Measurements from ENCODE around the gene PRICKLE4.

PRICKLE4 gene

GRCh38 chr6:41736186-41736733 is 44.3 kb upstream of the PRICKLE4 start:
- H3K4ac ChIP-seq (ENCODE audit: low read depth, low read length): no peak overlapping the region
- no peak overlapping the region for H4K12ac ChIP-seq (ENCODE audit: low read depth, low read length)
- no peak overlapping the region for H3K14ac ChIP-seq (ENCODE audit: low read length)
- H3K79me2 ChIP-seq (ENCODE audit: control insufficient read depth, insufficient read depth, low read length, poor library complexity): peaks cover 10% of the 10 kb centered on the region
- peak overlapping the region; percentile 6 for H3K4me3 ChIP-seq (ENCODE audit: low read depth, low read length)
- H2BK5ac ChIP-seq (ENCODE audit: low read depth, low read length, poor library complexity): no peak overlapping the region
- H3K27me3 ChIP-seq (ENCODE audit: insufficient read depth, low read length): no peaks in the 10 kb centered on the region
- no peak overlapping the region for H3K27ac ChIP-seq (ENCODE audit: low read depth, low read length)
- no peak overlapping the region for H3K4me2 ChIP-seq (ENCODE audit: low read length)
- no peak overlapping the region for H3K18ac ChIP-seq (ENCODE audit: low read length)
- no peak overlapping the region for H2AFZ ChIP-seq (ENCODE audit: insufficient read depth, low read length, poor library complexity)
- H2AK5ac ChIP-seq (ENCODE audit: low read length): no peak overlapping the region
- no peak overlapping the region for H2BK120ac ChIP-seq (ENCODE audit: insufficient read depth, low read length, poor library complexity)
- H3K9me3 ChIP-seq (ENCODE audit: insufficient read depth, low read depth, low read length): no peaks in the 10 kb centered on the region
- WGBS (ENCODE audit: extremely low coverage, insufficient coverage, insufficient read length): no CpG with 5 or more reads among the region's 6 CpGs
- no peaks in the 10 kb centered on the region for H3K36me3 ChIP-seq (ENCODE audit: control insufficient read depth in 1 of 2, insufficient read depth in 2 of 2, low read length in 2 of 2)
- no peak overlapping the region for H3K9ac ChIP-seq (ENCODE audit: low read length)
- peak overlapping the region; percentile 43 for H4K91ac ChIP-seq (ENCODE audit: low read depth, low read length)
- peaks cover 39% of the 10 kb centered on the region for H3K79me1 ChIP-seq (ENCODE audit: low read length)
- peak overlapping the region; percentile 33 for H4K8ac ChIP-seq (ENCODE audit: low read depth, low read length)
- H3K4me1 ChIP-seq (ENCODE audit: control insufficient read depth in 1 of 2, insufficient read depth in 2 of 2, low read length in 2 of 2): peaks cover 35 to 36% of the 10 kb centered on the region in 2 experiments
- H2BK12ac ChIP-seq (ENCODE audit: low read length): no peak overlapping the region
- peak in 1 of 2 donors; percentile 27 for DNase-seq
- H3K23ac ChIP-seq (ENCODE audit: low read length): no peak overlapping the region

DNA sequence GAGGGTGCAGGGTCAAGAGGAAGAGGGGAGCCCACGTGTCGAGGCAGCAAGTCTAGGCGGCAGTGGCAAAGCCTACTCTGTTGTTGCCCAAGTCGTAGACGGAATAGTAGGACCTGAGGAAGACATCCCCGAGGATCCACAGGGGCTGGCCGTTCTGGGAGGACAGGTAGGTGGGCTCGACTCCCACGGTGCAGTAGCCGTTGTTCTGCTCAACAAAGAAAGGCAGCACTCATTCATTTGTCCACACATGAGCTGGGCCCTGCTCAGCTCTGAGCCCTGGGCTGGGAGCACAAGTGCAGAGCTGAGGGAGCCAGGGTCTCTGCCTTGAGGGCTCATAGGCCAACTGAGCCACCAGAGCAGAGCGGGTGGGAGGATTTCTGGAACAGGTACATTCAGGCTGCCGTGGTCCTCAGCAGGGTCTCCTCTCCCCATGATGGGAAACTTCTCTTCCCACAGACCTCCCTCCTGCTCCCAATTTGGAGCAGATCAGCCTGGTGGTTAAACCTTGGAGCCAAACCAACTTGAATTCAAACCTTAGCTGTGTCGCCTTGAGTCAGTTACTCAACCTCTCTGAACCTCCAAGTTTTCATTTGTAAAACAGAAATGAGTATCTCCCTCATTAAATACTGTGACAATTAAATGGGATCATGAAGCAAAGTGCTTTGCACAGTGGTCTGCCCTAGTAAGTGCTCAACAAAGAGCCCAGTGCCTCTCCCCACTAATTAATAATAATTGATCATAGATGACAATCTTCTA is 43.6 kb upstream of the PRICKLE4 start:
- H3K14ac ChIP-seq (ENCODE audit: low read length): no peak overlapping the region
- no peak overlapping the region for H2BK120ac ChIP-seq (ENCODE audit: insufficient read depth, low read length, poor library complexity)
- H3K18ac ChIP-seq (ENCODE audit: low read length): no peak overlapping the region
- peak overlapping the region; percentile 91 for H2AK5ac ChIP-seq (ENCODE audit: low read length)
- H3K79me1 ChIP-seq (ENCODE audit: low read length): peaks cover 40% of the 10 kb centered on the region
- no peak overlapping the region for H2AFZ ChIP-seq (ENCODE audit: insufficient read depth, low read length, poor library complexity)
- H3K79me2 ChIP-seq (ENCODE audit: control insufficient read depth, insufficient read depth, low read length, poor library complexity): peaks cover 10% of the 10 kb centered on the region
- no peak overlapping the region for H3K4me2 ChIP-seq (ENCODE audit: low read length)
- no peaks in the 10 kb centered on the region for H3K36me3 ChIP-seq (ENCODE audit: control insufficient read depth in 1 of 2, insufficient read depth in 2 of 2, low read length in 2 of 2)
- no peak overlapping the region for H3K9ac ChIP-seq (ENCODE audit: low read length)
- H3K23ac ChIP-seq (ENCODE audit: low read length): no peak overlapping the region
- no peak overlapping the region for H4K12ac ChIP-seq (ENCODE audit: low read depth, low read length)
- H3K27me3 ChIP-seq (ENCODE audit: insufficient read depth, low read length): no peaks in the 10 kb centered on the region
- no peaks in the 10 kb centered on the region for H3K9me3 ChIP-seq (ENCODE audit: insufficient read depth, low read depth, low read length)
- peaks cover 37 to 39% of the 10 kb centered on the region in 2 experiments for H3K4me1 ChIP-seq (ENCODE audit: control insufficient read depth in 1 of 2, insufficient read depth in 2 of 2, low read length in 2 of 2)
- peak overlapping the region; percentile 20 for H4K91ac ChIP-seq (ENCODE audit: low read depth, low read length)
- peak overlapping the region; percentile 80 for H2BK12ac ChIP-seq (ENCODE audit: low read length)
- DNase-seq: no peak
- no peak overlapping the region for H4K8ac ChIP-seq (ENCODE audit: low read depth, low read length)
- H3K4me3 ChIP-seq (ENCODE audit: low read depth, low read length): no peak overlapping the region
- no peak overlapping the region for H3K27ac ChIP-seq (ENCODE audit: low read depth, low read length)
- H3K4ac ChIP-seq (ENCODE audit: low read depth, low read length): peak overlapping the region; percentile 17
- no CpG with 5 or more reads among the region's 13 CpGs for WGBS (ENCODE audit: extremely low coverage, insufficient coverage, insufficient read length)
- H2BK5ac ChIP-seq (ENCODE audit: low read depth, low read length, poor library complexity): no peak overlapping the region

GRCh38 chr6:41737591-41738130 is 42.9 kb upstream of the PRICKLE4 start:
- H3K27ac ChIP-seq (ENCODE audit: low read depth, low read length): no peak overlapping the region
- no peak overlapping the region for H3K18ac ChIP-seq (ENCODE audit: low read length)
- peaks cover 43% of the 10 kb centered on the region for H3K79me1 ChIP-seq (ENCODE audit: low read length)
- no peak overlapping the region for H3K14ac ChIP-seq (ENCODE audit: low read length)
- no peaks in the 10 kb centered on the region for H3K36me3 ChIP-seq (ENCODE audit: control insufficient read depth in 1 of 2, insufficient read depth in 2 of 2, low read length in 2 of 2)
- no peak overlapping the region for H2BK120ac ChIP-seq (ENCODE audit: insufficient read depth, low read length, poor library complexity)
- H2BK5ac ChIP-seq (ENCODE audit: low read depth, low read length, poor library complexity): no peak overlapping the region
- H2BK12ac ChIP-seq (ENCODE audit: low read length): peak overlapping the region; percentile 15
- H3K27me3 ChIP-seq (ENCODE audit: insufficient read depth, low read length): no peaks in the 10 kb centered on the region
- H2AK5ac ChIP-seq (ENCODE audit: low read length): no peak overlapping the region
- no peak overlapping the region for H4K8ac ChIP-seq (ENCODE audit: low read depth, low read length)
- no peaks in the 10 kb centered on the region for H3K9me3 ChIP-seq (ENCODE audit: insufficient read depth, low read depth, low read length)
- H3K9ac ChIP-seq (ENCODE audit: low read length): no peak overlapping the region
- H3K4me3 ChIP-seq (ENCODE audit: low read depth, low read length): no peak overlapping the region
- no peak overlapping the region for H2AFZ ChIP-seq (ENCODE audit: insufficient read depth, low read length, poor library complexity)
- H4K12ac ChIP-seq (ENCODE audit: low read depth, low read length): no peak overlapping the region
- no peak overlapping the region for H3K4me2 ChIP-seq (ENCODE audit: low read length)
- H3K23ac ChIP-seq (ENCODE audit: low read length): no peak overlapping the region
- no peak for DNase-seq
- no CpG with 5 or more reads among the region's 6 CpGs for WGBS (ENCODE audit: extremely low coverage, insufficient coverage, insufficient read length)
- no peak overlapping the region for H4K91ac ChIP-seq (ENCODE audit: low read depth, low read length)
- peaks cover 38 to 40% of the 10 kb centered on the region in 2 experiments for H3K4me1 ChIP-seq (ENCODE audit: control insufficient read depth in 1 of 2, insufficient read depth in 2 of 2, low read length in 2 of 2)
- H3K79me2 ChIP-seq (ENCODE audit: control insufficient read depth, insufficient read depth, low read length, poor library complexity): peaks cover 10% of the 10 kb centered on the region
- H3K4ac ChIP-seq (ENCODE audit: low read depth, low read length): no peak overlapping the region

DNA sequence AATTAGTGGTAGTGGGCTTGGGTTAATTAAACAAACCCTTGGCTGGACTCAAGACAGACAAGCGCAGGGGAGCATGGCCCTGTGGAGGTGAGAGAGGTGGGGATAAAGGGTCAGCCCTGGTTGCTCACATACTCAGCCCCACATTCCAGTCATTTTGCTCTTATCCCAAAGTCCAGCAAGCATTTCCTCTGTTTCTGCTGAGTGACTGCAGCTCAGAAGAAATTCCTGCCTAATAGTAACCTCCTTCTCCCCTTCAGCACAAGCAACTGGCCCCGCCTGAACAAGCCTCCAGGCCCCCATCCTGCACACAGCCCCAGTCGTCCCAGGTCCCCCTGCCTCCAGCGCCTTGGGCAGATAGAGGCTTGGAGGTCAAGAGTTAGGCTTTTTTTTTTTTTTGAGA is 41.5 kb upstream of the PRICKLE4 start:
- Histone ChIP-seq H3K14ac (ENCODE audit: low read length) (no peak overlapping the region), H3K4me2 (ENCODE audit: low read length) (no peak overlapping the region), H3K36me3 (ENCODE audit: control insufficient read depth in 1 of 2, insufficient read depth in 2 of 2, low read length in 2 of 2) (no peaks in the 10 kb centered on the region), H3K4ac (ENCODE audit: low read depth, low read length) (no peak overlapping the region), H3K27me3 (ENCODE audit: insufficient read depth, low read length) (no peaks in the 10 kb centered on the region), H2BK120ac (ENCODE audit: insufficient read depth, low read length, poor library complexity) (no peak overlapping the region), H3K9me3 (ENCODE audit: insufficient read depth, low read depth, low read length) (no peaks in the 10 kb centered on the region), H3K23ac (ENCODE audit: low read length) (no peak overlapping the region), H2AFZ (ENCODE audit: insufficient read depth, low read length, poor library complexity) (no peak overlapping the region), H4K12ac (ENCODE audit: low read depth, low read length) (no peak overlapping the region), H3K4me1 (ENCODE audit: control insufficient read depth in 1 of 2, insufficient read depth in 2 of 2, low read length in 2 of 2) (peaks cover 24 to 36% of the 10 kb centered on the region in 2 experiments), H3K79me2 (ENCODE audit: control insufficient read depth, insufficient read depth, low read length, poor library complexity) (peaks cover 6% of the 10 kb centered on the region), H4K91ac (ENCODE audit: low read depth, low read length) (no peak overlapping the region), H2AK5ac (ENCODE audit: low read length) (no peak overlapping the region), H3K79me1 (ENCODE audit: low read length) (peaks cover 36% of the 10 kb centered on the region), H4K8ac (ENCODE audit: low read depth, low read length) (no peak overlapping the region), H2BK12ac (ENCODE audit: low read length) (no peak overlapping the region), H3K4me3 (ENCODE audit: low read depth, low read length) (no peak overlapping the region), H3K9ac (ENCODE audit: low read length) (no peak overlapping the region), H3K27ac (ENCODE audit: low read depth, low read length) (peak overlapping the region; percentile 59), H2BK5ac (ENCODE audit: low read depth, low read length, poor library complexity) (no peak overlapping the region), H3K18ac (ENCODE audit: low read length) (no peak overlapping the region)
- peak in 1 of 2 donors; percentile 77 for DNase-seq
- no CpG with 5 or more reads among the region's 4 CpGs for WGBS (ENCODE audit: extremely low coverage, insufficient coverage, insufficient read length)
